ENCODE data around the gene TEX38.

- TF ChIP-seq SMAD3 (CRISPR knock-in tag; IDR thresholded peaks at IDR 0.05; ENCODE audit: borderline replicate concordance) = no peak
- TF ChIP-seq CTCF (IDR thresholded peaks at IDR 0.05) = no peak
- no peak for TF ChIP-seq MLX (CRISPR knock-in tag; IDR thresholded peaks at IDR 0.05)
- TF ChIP-seq ZNF317 (CRISPR knock-in tag; IDR thresholded peaks at IDR 0.05; ENCODE audit: borderline replicate concordance, low read depth) = no peak
- TF ChIP-seq CBFB (CRISPR knock-in tag; IDR thresholded peaks at IDR 0.05; ENCODE audit: low read depth) = no peak
- TF ChIP-seq FOXJ3 (CRISPR knock-in tag; IDR thresholded peaks at IDR 0.05; ENCODE audit: borderline replicate concordance) = no peak
- TF ChIP-seq MAX (CRISPR knock-in tag; IDR thresholded peaks at IDR 0.05) = no peak
Observed at GRCh38 chr1:46649764-46650163, 21.9 kb upstream of the TEX38 start.

Measured in WTC11 (cell line).